GM23338 (cell line): ENCODE results near the gene UNC5C. TPM values are rescaled to one million over a fixed set of nuclear protein-coding genes. Genes with fewer than 3 reads are reported as not detected.

Experiments used
- ATAC-seq: fragments of 200-7000 bp; cut with Tn5 transposase; 3 replicates; pipeline ENCODE4 v1.9.1; 2020
- DNase-seq: peaks from one replicate; pipeline ENCODE4 v3.0.0-alpha.2; 2015; ENCODE audit warnings: low spot score
- H2AFZ ChIP-seq: fragments of 200-600 bp; sonication (generic); 2 replicates; pipeline ENCODE4 v1.8.0; 2016; ENCODE audit warnings: antibody characterized with exemption, mild to moderate bottlenecking, moderate library complexity
- H3F3A ChIP-seq: fragments of 200-600 bp; sonication (generic); replicated peaks from 2 replicates; pipeline ENCODE4 v1.8.0; 2017; ENCODE audit warnings: antibody characterized with exemption, mixed run types, low read depth
- H3K27ac ChIP-seq: fragments of 200-600 bp; sonication (generic); 2 replicates; pipeline ENCODE4 v1.6.1; 2016; ENCODE audit warnings: low read depth
- H3K27me3 ChIP-seq: fragments of 200-600 bp; sonication (generic); 2 replicates; pipeline ENCODE4 v1.8.0; 2016; ENCODE audit warnings: mild to moderate bottlenecking, mixed run types, moderate library complexity; ENCODE audit not compliant: insufficient read depth
- H3K36me3 ChIP-seq: fragments of 200-600 bp; sonication (generic); 2 replicates; pipeline ENCODE4 v1.8.0; 2016; ENCODE audit warnings: mild to moderate bottlenecking; ENCODE audit not compliant: insufficient read depth
- H3K4me1 ChIP-seq: fragments of 200-600 bp; sonication (generic); 2 replicates; pipeline ENCODE4 v1.8.0; 2016; ENCODE audit warnings: mild to moderate bottlenecking, moderate library complexity; ENCODE audit not compliant: insufficient read depth
- H3K4me2 ChIP-seq: fragments of 200-600 bp; sonication (generic); 2 replicates; pipeline ENCODE4 v1.7.1; 2017; ENCODE audit warnings: mixed run types
- H3K4me3 ChIP-seq: fragments of 200-600 bp; sonication (generic); 2 replicates; pipeline ENCODE4 v1.6.1; 2016; ENCODE audit warnings: mixed run types
- H3K79me2 ChIP-seq: fragments of 200-600 bp; sonication (generic); replicated peaks from 2 replicates; pipeline ENCODE4 v1.8.0; 2017; ENCODE audit warnings: mild to moderate bottlenecking; ENCODE audit not compliant: insufficient read depth
- H3K9me2 ChIP-seq: fragments of 200-600 bp; sonication (generic); 2 replicates; pipeline ENCODE4 v1.8.0; 2017; ENCODE audit not compliant: insufficient read depth
- H4K20me1 ChIP-seq: fragments of 200-600 bp; sonication (generic); replicated peaks from 2 replicates; pipeline ENCODE4 v1.8.0; 2017; ENCODE audit warnings: mild to moderate bottlenecking; ENCODE audit not compliant: insufficient read depth
- H3K27ac Mint-ChIP-seq: 2 replicates; pipeline ENCODE4 v1.8.0; 2020; ENCODE audit warnings: inconsistent platforms, mild to moderate bottlenecking, moderate library complexity, mixed read lengths
- H3K27me3 Mint-ChIP-seq: 3 replicates; pipeline ENCODE4 v1.8.0; 2022; ENCODE audit warnings: low read depth, mild to moderate bottlenecking, moderate library complexity, mixed read lengths, inconsistent platforms; ENCODE audit not compliant: insufficient read depth, poor library complexity
- H3K36me3 Mint-ChIP-seq: 3 replicates; pipeline ENCODE4 v1.8.0; 2021; ENCODE audit warnings: low read depth, mild to moderate bottlenecking, inconsistent platforms, moderate library complexity, mixed read lengths
- H3K4me1 Mint-ChIP-seq: 3 replicates; pipeline ENCODE4 v1.8.0; 2020; ENCODE audit warnings: mild to moderate bottlenecking, inconsistent platforms, mixed read lengths
- H3K4me3 Mint-ChIP-seq: 3 replicates; pipeline ENCODE4 v1.8.0; 2021; ENCODE audit warnings: moderate library complexity, mild to moderate bottlenecking, inconsistent platforms, mixed read lengths
- H3K9me3 Mint-ChIP-seq: 3 replicates; pipeline ENCODE4 v1.8.0; 2020; ENCODE audit warnings: moderate library complexity, mild to moderate bottlenecking, inconsistent platforms, mixed read lengths
- CREB1 ChIP-seq: fragments of 250-450 bp; sonication (Bioruptor Pico); IDR thresholded peaks from 2 replicates; pipeline ENCODE4 v1.5.0; 2020; ENCODE audit warnings: low read depth, mild to moderate bottlenecking, moderate library complexity
- CTCF ChIP-seq, 2 experiments: fragments of 200-600 bp in 1 of 2; sonication (generic) in 1 of 2; conservative IDR thresholded peaks; 2 replicates each; pipeline versions ENCODE4 v1.5.1 to v1.6.1; 2016 to 2017; ENCODE audit warnings: antibody characterized with exemption in 2 of 2, low read depth in 2 of 2, mild to moderate bottlenecking in 2 of 2, moderate library complexity in 1 of 2
- EZH2phosphoT487 ChIP-seq: fragments of 200-600 bp; sonication (generic); IDR thresholded peaks from one replicate; pipeline ENCODE4 v1.8.1; 2018; ENCODE audit warnings: antibody characterized with exemption; ENCODE audit not compliant: unreplicated experiment
- NANOG ChIP-seq: IDR thresholded peaks from 2 replicates; pipeline ENCODE4 v1.6.1; 2016; ENCODE audit warnings: antibody characterized with exemption, borderline replicate concordance
- POLR2AphosphoS5 ChIP-seq: IDR thresholded peaks from 2 replicates; pipeline ENCODE4 v1.6.1; 2016; ENCODE audit warnings: antibody characterized with exemption, low read depth
- polyA plus RNA-seq: library from polyadenylated mRNA; unstranded; fragments of >200 nt; fragmentation: Nextera tagmentation; extraction: Ambion mirVana; gene quantifications from 2 replicates; pipeline ENCODE4 v1.2.1, GENCODE V29; 2016
- total RNA-seq: library from RNA; depleted of rRNA; stranded (reverse); fragments of >200 nt; shearing (Covaris generic); gene quantifications from 2 replicates; pipeline ENCODE4 v1.2.3, GENCODE V29; 2014
- TF ChIP-seq, protein P1 (sequence below): fragments of 250-450 bp; sonication (Bioruptor Pico); IDR thresholded peaks from 2 replicates; pipeline ENCODE4 v1.5.0; 2020; ENCODE audit warnings: mild to moderate bottlenecking, moderate library complexity

The UNC5C gene
- total and polyA plus RNA-seq, 2 experiments from 2014 or later: 0.08 to 0.21 TPM

DNA sequence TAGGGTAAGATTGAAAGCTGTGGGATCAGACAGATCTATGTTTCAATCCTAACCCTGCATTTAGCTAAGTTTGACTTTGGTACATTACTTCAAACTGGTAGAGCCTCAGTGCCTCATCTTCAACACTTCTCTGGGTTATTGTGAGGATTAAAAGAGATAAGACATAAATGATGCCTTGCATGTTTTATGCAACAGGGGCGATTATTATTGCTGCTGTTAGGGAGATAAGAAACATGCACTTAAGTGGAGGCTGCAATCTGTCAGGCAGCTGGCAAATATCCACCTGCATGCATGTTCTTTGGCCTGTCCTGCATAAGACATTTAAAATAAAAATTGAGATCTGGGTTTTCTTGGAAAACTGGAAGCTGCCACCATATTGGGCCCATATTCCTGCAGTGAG lies 24.6 kb downstream of the UNC5C start (continued):
- TF ChIP-seq, protein P1, sequence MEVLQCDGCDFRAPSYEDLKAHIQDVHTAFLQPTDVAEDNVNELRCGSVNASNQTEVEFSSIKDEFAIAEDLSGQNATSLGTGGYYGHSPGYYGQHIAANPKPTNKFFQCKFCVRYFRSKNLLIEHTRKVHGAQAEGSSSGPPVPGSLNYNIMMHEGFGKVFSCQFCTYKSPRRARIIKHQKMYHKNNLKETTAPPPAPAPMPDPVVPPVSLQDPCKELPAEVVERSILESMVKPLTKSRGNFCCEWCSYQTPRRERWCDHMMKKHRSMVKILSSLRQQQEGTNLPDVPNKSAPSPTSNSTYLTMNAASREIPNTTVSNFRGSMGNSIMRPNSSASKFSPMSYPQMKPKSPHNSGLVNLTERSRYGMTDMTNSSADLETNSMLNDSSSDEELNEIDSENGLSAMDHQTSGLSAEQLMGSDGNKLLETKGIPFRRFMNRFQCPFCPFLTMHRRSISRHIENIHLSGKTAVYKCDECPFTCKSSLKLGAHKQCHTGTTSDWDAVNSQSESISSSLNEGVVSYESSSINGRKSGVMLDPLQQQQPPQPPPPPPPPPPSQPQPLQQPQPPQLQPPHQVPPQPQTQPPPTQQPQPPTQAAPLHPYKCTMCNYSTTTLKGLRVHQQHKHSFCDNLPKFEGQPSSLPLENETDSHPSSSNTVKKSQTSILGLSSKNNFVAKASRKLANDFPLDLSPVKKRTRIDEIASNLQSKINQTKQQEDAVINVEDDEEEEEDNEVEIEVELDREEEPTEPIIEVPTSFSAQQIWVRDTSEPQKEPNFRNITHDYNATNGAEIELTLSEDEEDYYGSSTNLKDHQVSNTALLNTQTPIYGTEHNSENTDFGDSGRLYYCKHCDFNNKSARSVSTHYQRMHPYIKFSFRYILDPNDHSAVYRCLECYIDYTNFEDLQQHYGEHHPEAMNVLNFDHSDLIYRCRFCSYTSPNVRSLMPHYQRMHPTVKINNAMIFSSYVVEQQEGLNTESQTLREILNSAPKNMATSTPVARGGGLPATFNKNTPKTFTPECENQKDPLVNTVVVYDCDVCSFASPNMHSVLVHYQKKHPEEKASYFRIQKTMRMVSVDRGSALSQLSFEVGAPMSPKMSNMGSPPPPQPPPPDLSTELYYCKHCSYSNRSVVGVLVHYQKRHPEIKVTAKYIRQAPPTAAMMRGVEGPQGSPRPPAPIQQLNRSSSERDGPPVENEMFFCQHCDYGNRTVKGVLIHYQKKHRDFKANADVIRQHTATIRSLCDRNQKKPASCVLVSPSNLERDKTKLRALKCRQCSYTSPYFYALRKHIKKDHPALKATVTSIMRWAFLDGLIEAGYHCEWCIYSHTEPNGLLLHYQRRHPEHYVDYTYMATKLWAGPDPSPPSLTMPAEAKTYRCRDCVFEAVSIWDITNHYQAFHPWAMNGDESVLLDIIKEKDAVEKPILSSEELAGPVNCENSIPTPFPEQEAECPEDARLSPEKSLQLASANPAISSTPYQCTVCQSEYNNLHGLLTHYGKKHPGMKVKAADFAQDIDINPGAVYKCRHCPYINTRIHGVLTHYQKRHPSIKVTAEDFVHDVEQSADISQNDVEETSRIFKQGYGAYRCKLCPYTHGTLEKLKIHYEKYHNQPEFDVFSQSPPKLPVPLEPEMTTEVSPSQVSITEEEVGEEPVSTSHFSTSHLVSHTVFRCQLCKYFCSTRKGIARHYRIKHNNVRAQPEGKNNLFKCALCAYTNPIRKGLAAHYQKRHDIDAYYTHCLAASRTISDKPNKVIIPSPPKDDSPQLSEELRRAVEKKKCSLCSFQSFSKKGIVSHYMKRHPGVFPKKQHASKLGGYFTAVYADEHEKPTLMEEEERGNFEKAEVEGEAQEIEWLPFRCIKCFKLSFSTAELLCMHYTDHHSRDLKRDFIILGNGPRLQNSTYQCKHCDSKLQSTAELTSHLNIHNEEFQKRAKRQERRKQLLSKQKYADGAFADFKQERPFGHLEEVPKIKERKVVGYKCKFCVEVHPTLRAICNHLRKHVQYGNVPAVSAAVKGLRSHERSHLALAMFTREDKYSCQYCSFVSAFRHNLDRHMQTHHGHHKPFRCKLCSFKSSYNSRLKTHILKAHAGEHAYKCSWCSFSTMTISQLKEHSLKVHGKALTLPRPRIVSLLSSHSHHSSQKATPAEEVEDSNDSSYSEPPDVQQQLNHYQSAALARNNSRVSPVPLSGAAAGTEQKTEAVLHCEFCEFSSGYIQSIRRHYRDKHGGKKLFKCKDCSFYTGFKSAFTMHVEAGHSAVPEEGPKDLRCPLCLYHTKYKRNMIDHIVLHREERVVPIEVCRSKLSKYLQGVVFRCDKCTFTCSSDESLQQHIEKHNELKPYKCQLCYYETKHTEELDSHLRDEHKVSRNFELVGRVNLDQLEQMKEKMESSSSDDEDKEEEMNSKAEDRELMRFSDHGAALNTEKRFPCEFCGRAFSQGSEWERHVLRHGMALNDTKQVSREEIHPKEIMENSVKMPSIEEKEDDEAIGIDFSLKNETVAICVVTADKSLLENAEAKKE (CRISPR knock-in tag): no peak
- no peak for TF ChIP-seq POLR2AphosphoS5

DNA sequence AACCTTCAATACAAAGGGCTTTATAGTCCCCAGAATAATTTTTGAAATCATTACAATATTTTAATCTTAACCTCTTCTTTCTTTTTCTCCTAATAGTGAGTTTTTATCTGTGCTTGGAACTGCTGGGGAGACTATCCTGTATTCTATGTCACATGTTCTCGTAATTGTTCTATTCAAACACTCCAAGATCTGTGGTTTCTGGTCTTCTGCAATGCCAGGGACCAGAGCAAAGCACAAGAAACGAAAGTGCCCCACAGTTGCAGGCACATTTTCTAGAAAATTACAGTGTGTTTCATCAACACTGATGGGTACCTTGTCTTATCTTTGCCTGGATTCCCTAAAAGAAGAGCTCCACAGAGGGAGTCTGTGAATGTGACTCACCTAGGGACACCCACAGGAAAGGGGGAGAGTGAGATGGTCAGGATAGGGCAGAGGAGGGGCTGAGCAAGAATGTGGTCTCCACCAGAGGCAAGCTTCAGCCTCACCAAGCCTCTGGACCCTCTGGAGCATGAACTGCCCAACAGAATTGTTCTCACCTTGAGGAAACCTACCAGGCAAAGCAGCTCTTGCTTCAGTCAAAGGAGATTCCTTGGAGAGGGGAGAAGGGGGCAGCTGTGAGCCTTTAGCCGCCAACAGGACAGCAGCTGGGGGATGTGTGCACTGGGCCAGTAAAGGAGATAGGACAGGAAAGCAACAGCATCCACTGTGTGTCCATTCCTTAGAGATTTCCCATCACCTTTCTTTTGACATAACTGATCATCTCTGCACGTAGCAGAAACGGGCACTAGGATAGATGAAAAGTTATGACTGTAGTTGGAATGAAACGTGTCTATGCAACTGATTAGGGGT lies 25.9 kb downstream of the UNC5C start:
- no peak overlapping the region for H3K4me3 Mint-ChIP-seq
- Histone ChIP-seq H3K27me3 (no peaks in the 10 kb centered on the region), H3K4me2 (no peak overlapping the region), H3K36me3 (no peaks in the 10 kb centered on the region), H3F3A (no peaks in the 10 kb centered on the region), H3K9me2 (peaks cover 6% of the 10 kb centered on the region; the same call in 1 of the 2 replicates), H3K4me1 (no peaks in the 10 kb centered on the region), H3K27ac (no peak overlapping the region), H3K79me2 (no peaks in the 10 kb centered on the region), H3K4me3 (no peak overlapping the region), H2AFZ (no peak overlapping the region), H4K20me1 (no peaks in the 10 kb centered on the region)
- H3K36me3 Mint-ChIP-seq: no peaks in the 10 kb centered on the region
- no peaks in the 10 kb centered on the region for H3K27me3 Mint-ChIP-seq
- no peaks in the 10 kb centered on the region for H3K9me3 Mint-ChIP-seq
- no peak overlapping the region for H3K27ac Mint-ChIP-seq
- DNase-seq: no peak
- peaks cover 9% of the 10 kb centered on the region; the same call in 2 of the 3 replicates for H3K4me1 Mint-ChIP-seq
- no peak for ATAC-seq
- TF ChIP-seq, protein P1 (CRISPR knock-in tag): no peak
- TF ChIP-seq POLR2AphosphoS5 (no peak), NANOG (no peak), CREB1 (CRISPR knock-in tag) (no peak), EZH2phosphoT487 (no peak), CTCF (conservative IDR thresholded peaks at IDR 0.05; ENCODE audit: low read depth in 2 of 2) (no peak)
